T-cell (primary cell): ENCODE results near the gene BIVM. TPM values are rescaled to one million over a fixed set of nuclear protein-coding genes. Genes with fewer than 3 reads are reported as not detected.
"Not testable (repeated sequence)": the region's sequence is repeated elsewhere in the genome, so short reads cannot be mapped to it uniquely, and the experiment has no call there.

ENCODE experiments used
- ATAC-seq, 4 experiments: fragments of 200-7000 bp in 3 of 4; fragments of 150-1000 bp in 1 of 4; cut with Tn5 transposase; replicated peaks in 1 of 4; 1 replicate in 3 of 4; 2 replicates in 1 of 4; pipeline ENCODE4 v1.10.0; 2021; ENCODE audit warnings: moderate library complexity in 3 of 4, mild to moderate bottlenecking in 2 of 4, moderate number of reproducible peaks in 1 of 4
- CTCF ChIA-PET, 2 donors: fragments of 300-600 bp; sonication (Branson Sonifier 250); formaldehyde crosslinking; loops; one replicate each; lab custom pipeline; 2022; ENCODE audit warnings: antibody characterized with exemption in 2 of 2; lab: Charles Lee
- POLR2A ChIA-PET, 2 donors: fragments of 300-600 bp; sonication (Branson Sonifier 250); formaldehyde crosslinking; loops; one replicate each; lab custom pipeline; 2022; ENCODE audit warnings: antibody characterized with exemption in 2 of 2; lab: Charles Lee
- DNase-seq, 35 experiments: peaks; one replicate each; pipeline versions ENCODE4 v3.0.0 to v3.0.0-alpha.2; 2013 to 2023
- H3K27ac ChIP-seq: one replicate; pipeline ENCODE4 v1.5.1; 2013; ENCODE audit warnings: low read length
- H3K27me3 ChIP-seq, 2 experiments: replicated peaks in 1 of 2; 1 replicate in 1 of 2; 2 replicates in 1 of 2; pipeline versions ENCODE4 v1.6.1 to v1.7.0; 2013; ENCODE audit warnings: low read length in 1 of 2, mixed read lengths in 1 of 2; ENCODE audit not compliant: control insufficient read depth in 2 of 2, insufficient read depth in 2 of 2; ENCODE audit errors: extremely low read depth in 1 of 2
- H3K36me3 ChIP-seq, 2 donors: 1 replicate in 1 of 2; 2 replicates in 1 of 2; pipeline versions ENCODE4 v1.6.1 to v1.7.0; 2013; ENCODE audit warnings: low read length in 1 of 2; ENCODE audit not compliant: control insufficient read depth in 2 of 2, insufficient read depth in 1 of 2; ENCODE audit errors: extremely low read depth in 1 of 2
- H3K4me1 ChIP-seq, 2 experiments: 1 replicate in 1 of 2; 2 replicates in 1 of 2; pipeline versions ENCODE4 v1.6.1 to v1.7.0; 2013; ENCODE audit warnings: low read length in 2 of 2, mixed read lengths in 1 of 2; ENCODE audit not compliant: insufficient read depth in 2 of 2, control insufficient read depth in 1 of 2; ENCODE audit errors: extremely low read depth in 1 of 2
- H3K4me3 ChIP-seq, 2 donors: 1 replicate in 1 of 2; 2 replicates in 1 of 2; pipeline versions ENCODE4 v1.5.1 to v1.7.0; 2013; ENCODE audit warnings: mild to moderate bottlenecking in 2 of 2, low read length in 1 of 2, moderate library complexity in 1 of 2; ENCODE audit not compliant: control insufficient read depth in 1 of 2; ENCODE audit errors: extremely low read depth in 1 of 2
- H3K9me3 ChIP-seq: 2 replicates; pipeline ENCODE4 v1.7.0; 2013
- H3K27ac Mint-ChIP-seq, 2 donors: one replicate each; pipeline ENCODE4 v1.8.0; 2020 to 2021; ENCODE audit warnings: mild to moderate bottlenecking in 2 of 2, mixed read lengths in 2 of 2
- H3K27me3 Mint-ChIP-seq, 2 donors: one replicate each; pipeline ENCODE4 v1.8.0; 2021 to 2022; ENCODE audit warnings: mixed read lengths in 2 of 2
- H3K36me3 Mint-ChIP-seq: one replicate; pipeline ENCODE4 v1.8.0; 2021; ENCODE audit warnings: mixed read lengths
- H3K4me1 Mint-ChIP-seq, 3 donors: one replicate each; pipeline ENCODE4 v1.8.0; 2020 to 2022; ENCODE audit warnings: mixed read lengths in 3 of 3, mild to moderate bottlenecking in 1 of 3
- H3K4me3 Mint-ChIP-seq, 3 donors: one replicate each; pipeline ENCODE4 v1.8.0; 2020 to 2022; ENCODE audit warnings: mild to moderate bottlenecking in 3 of 3, mixed read lengths in 3 of 3, moderate library complexity in 3 of 3
- H3K9me3 Mint-ChIP-seq, 3 donors: one replicate each; pipeline ENCODE4 v1.8.0; 2020 to 2022; ENCODE audit warnings: mixed read lengths in 3 of 3
- whole genome bisulfite sequencing: methylation state at CpG from one replicate; pipeline ENCODE4 v1.1.5; 2013; ENCODE audit warnings: missing lambda C conversion rate; ENCODE audit not compliant: insufficient coverage; 5-methylcytosine and 5-hydroxymethylcytosine counted together
- total RNA-seq, 35 experiments: library from RNA in 6 of 35; stranded (reverse) in 6 of 35; fragments of 120-200 nt in 1 of 35; gene quantifications; one replicate each; pipeline versions ENCODE4 v1.2.1 to v1.2.4 and lab custom pipeline; 2013 to 2026

BIVM gene
- total RNA-seq, 5 donors from 2014 or later (not counting 1 experiment from before 2014, with no cell fraction given), result 6.2 to 15.6 (median 9.3) TPM

- ATAC-seq (no peak), DNase-seq (peak in 1 of 35 experiments; percentile 5)
- Histone ChIP-seq H3K9me3 (no peaks in the 10 kb centered on the region), H3K36me3 (no peaks in the 10 kb centered on the region), H3K4me3 (peak overlapping the region; percentile 85 to 91), H3K27me3 (no peaks in the 10 kb centered on the region), H3K4me1 (peaks cover 7 to 23% of the 10 kb centered on the region in 2 experiments), H3K27ac (peak overlapping the region; percentile 82)
- no peaks in the 10 kb centered on the region for H3K36me3 Mint-ChIP-seq
- H3K4me1 Mint-ChIP-seq, result peaks cover 28 to 55% (median 52%) of the 10 kb centered on the region in 3 donors
- ChIA-PET POLR2A (interaction anchor here in 1 of 2 donors (0.6 to 1.3 kb wide), 3 partner anchors 25 to 71 kb away, joined by 3 to 10 read pairs (median 3); partner anchors contain the start of gene ERCC5), CTCF (interaction anchor here (0.9 to 1.3 kb wide), 3 partner anchors 26 to 182 kb away, joined by 4 to 6 read pairs (median 6); no protein-coding TSS in a partner anchor)
- no peaks in the 10 kb centered on the region for H3K27me3 Mint-ChIP-seq
- 61% methylated on average over 25 of the region's 27 CpGs for WGBS
- H3K9me3 Mint-ChIP-seq, result no peaks in the 10 kb centered on the region
- H3K4me3 Mint-ChIP-seq, result peak overlapping the region; percentile 88 to 94 (median 89)
- H3K27ac Mint-ChIP-seq, result peak overlapping the region; percentile 89 to 92
These were observed 24.7 kb upstream of the BIVM start for GRCh38 chr13:102774214-102774568.

DNA sequence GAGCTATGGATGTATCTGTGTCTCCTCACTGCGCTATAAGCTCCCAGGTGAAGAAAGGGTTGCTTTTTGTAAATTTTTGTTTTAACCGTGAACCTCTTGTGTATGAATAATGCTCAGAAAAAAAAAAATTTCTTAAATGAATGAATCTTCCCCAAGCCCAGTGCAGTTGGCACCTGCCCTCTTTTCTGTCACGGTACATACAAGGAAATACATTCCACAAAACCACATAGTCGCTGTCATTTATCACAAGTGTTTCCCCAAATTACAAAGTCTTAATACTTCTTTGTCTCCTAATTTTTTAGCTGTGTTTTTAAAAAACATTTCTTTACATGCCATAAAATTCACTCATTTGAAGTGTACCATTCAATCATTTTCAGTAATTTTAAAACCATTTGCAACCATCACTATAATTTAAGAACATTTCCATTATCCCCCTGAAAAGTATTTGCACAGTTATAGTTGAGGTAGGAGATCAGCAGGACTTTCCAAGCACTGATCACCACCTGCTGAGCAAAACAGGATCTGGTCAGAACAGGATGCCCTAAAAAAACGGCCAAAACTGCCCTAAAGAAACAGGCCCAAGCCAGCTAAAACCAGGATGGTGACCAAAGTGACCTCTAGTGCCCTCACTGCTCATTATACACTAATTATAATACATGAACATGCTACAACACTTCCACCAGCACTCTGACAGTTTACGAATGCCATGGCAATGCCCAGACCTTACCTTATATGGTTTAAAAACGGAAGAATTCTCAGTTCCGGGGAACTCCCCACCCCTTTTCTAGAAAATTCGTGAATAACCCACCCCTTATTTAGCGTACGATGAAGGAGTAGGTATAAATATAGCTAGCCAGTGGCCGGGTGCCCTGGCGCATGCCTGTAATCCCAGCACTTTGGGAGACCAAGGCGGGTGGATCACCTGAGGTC is 24.1 kb upstream of the BIVM start:
- CTCF ChIA-PET, result interaction anchor here in 1 of 2 donors (1.1 kb wide), 1 partner anchor 25 kb away, joined by 4 read pairs; no protein-coding TSS in a partner anchor
- peak overlapping the region; percentile 88 to 94 (median 89) for H3K4me3 Mint-ChIP-seq
- ATAC-seq, result no peak
- peaks cover 13 to 29% of the 10 kb centered on the region in 2 experiments for H3K4me1 ChIP-seq
- H3K9me3 Mint-ChIP-seq, result no peaks in the 10 kb centered on the region
- H3K36me3 ChIP-seq, result no peaks in the 10 kb centered on the region
- H3K27me3 Mint-ChIP-seq, result no peaks in the 10 kb centered on the region
- H3K27me3 ChIP-seq, result no peaks in the 10 kb centered on the region
- H3K36me3 Mint-ChIP-seq, result no peaks in the 10 kb centered on the region
- H3K27ac Mint-ChIP-seq, result peak overlapping the region; percentile 89 to 92
- POLR2A ChIA-PET, result no interaction called here
- no peak overlapping the region for H3K27ac ChIP-seq
- DNase-seq, result no peak
- no peaks in the 10 kb centered on the region for H3K9me3 ChIP-seq
- peaks cover 35 to 59% (median 56%) of the 10 kb centered on the region in 3 donors for H3K4me1 Mint-ChIP-seq
- no peak overlapping the region for H3K4me3 ChIP-seq
- WGBS, result 84% methylated on average over 4 of the region's 14 CpGs

GRCh38 chr13:102776271-102776670 is 22.6 kb upstream of the BIVM start:
- Mint-ChIP-seq H3K27me3 (no peaks in the 10 kb centered on the region), H3K4me1 (peaks cover 32 to 57% (median 48%) of the 10 kb centered on the region in 3 donors), H3K36me3 (no peaks in the 10 kb centered on the region), H3K4me3 (no peak overlapping the region), H3K27ac (no peak overlapping the region), H3K9me3 (peaks cover 0 to 3% (median 0%) of the 10 kb centered on the region in 3 donors)
- CTCF ChIA-PET, result no interaction called here
- POLR2A ChIA-PET, result interaction anchor here in 1 of 2 donors (1.0 kb wide), 1 partner anchor 62 kb away, joined by 3 read pairs; no protein-coding TSS in a partner anchor
- no peak overlapping the region for H3K27ac ChIP-seq
- no peak overlapping the region for H3K4me3 ChIP-seq
- H3K27me3 ChIP-seq, result no peaks in the 10 kb centered on the region
- no peaks in the 10 kb centered on the region for H3K36me3 ChIP-seq
- DNase-seq (no peak), ATAC-seq (no peak)
- H3K9me3 ChIP-seq, result no peaks in the 10 kb centered on the region
- WGBS, result 100% methylated on average over 1 of the region's 2 CpGs
- peaks cover 13 to 32% of the 10 kb centered on the region in 2 experiments for H3K4me1 ChIP-seq

- Mint-ChIP-seq H3K9me3 (peaks cover 0 to 4% (median 0%) of the 10 kb centered on the region in 3 donors), H3K4me3 (no peak overlapping the region), H3K27ac (no peak overlapping the region), H3K27me3 (no peaks in the 10 kb centered on the region), H3K36me3 (no peaks in the 10 kb centered on the region), H3K4me1 (peaks cover 23 to 44% (median 35%) of the 10 kb centered on the region in 3 donors)
- ATAC-seq, result no peak
- WGBS, result 100% methylated on average over 2 of the region's 3 CpGs
- Histone ChIP-seq H3K27ac (no peak overlapping the region), H3K4me3 (no peak overlapping the region), H3K9me3 (no peaks in the 10 kb centered on the region), H3K27me3 (no peaks in the 10 kb centered on the region), H3K4me1 (peaks cover 13 to 24% of the 10 kb centered on the region in 2 experiments), H3K36me3 (no peaks in the 10 kb centered on the region)
- no peak for DNase-seq
- ChIA-PET POLR2A (no interaction called here), CTCF (interaction anchor here in 1 of 2 donors (0.6 kb wide), 1 partner anchor 18 kb away, joined by 4 read pairs; no protein-coding TSS in a partner anchor)
These were observed 21.2 kb upstream of the BIVM start for GRCh38 chr13:102777736-102778135.

GRCh38 chr13:102779436-102780159 is 19.3 kb upstream of the BIVM start:
- no peaks in the 10 kb centered on the region for H3K27me3 ChIP-seq
- DNase-seq, result peak in 7 of 35 experiments; percentile 10 to 54 (median 16)
- H3K36me3 Mint-ChIP-seq, result no peaks in the 10 kb centered on the region
- H3K4me1 ChIP-seq, result peaks cover 13% of the 10 kb centered on the region in 2 experiments
- 0% methylated on average over 4 of the region's 5 CpGs for WGBS
- peaks cover 16 to 33% (median 23%) of the 10 kb centered on the region in 3 donors for H3K4me1 Mint-ChIP-seq
- no peaks in the 10 kb centered on the region for H3K9me3 ChIP-seq
- H3K9me3 Mint-ChIP-seq, result peaks cover 0 to 4% (median 0%) of the 10 kb centered on the region in 3 donors
- POLR2A ChIA-PET, result no interaction called here
- H3K4me3 Mint-ChIP-seq, result peak overlapping the region in 2 of 3 donors; percentile 19 to 46
- H3K27ac Mint-ChIP-seq, result peak overlapping the region; percentile 84 to 89
- H3K27ac ChIP-seq, result peak overlapping the region; percentile 75
- no peak overlapping the region for H3K4me3 ChIP-seq
- CTCF ChIA-PET, result no interaction called here
- no peaks in the 10 kb centered on the region for H3K36me3 ChIP-seq
- H3K27me3 Mint-ChIP-seq, result no peaks in the 10 kb centered on the region
- peak; percentile 61 to 83 (median 81) for ATAC-seq

DNA sequence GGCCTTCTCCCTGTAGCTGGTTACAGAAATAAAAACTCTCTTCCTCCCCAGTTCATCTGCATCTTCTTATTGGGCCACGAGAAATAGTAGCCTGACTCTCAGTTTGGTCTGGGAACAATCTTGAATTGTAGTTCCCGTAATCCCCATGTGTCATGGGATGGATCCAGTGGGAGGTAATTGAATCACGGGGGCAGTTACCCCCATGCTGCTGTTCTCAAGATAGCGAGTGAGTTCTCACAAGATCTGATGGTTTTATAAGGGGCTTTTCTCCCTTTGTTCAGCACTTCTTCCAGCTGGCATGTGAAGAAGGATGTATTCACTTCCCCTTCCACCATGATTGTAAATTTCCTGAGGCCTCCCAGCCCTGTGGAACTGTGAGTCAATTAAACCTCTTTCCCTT is 18.3 kb upstream of the BIVM start:
- ATAC-seq, DNase-seq, H3K4me3 Mint-ChIP-seq, H3K27me3 Mint-ChIP-seq, H3K36me3 Mint-ChIP-seq, H3K27me3 ChIP-seq, H3K4me3 ChIP-seq, H3K9me3 ChIP-seq, H3K27ac ChIP-seq, H3K9me3 Mint-ChIP-seq, H3K36me3 ChIP-seq: not testable (repeated sequence)
- peaks cover 14 to 28% (median 21%) of the 10 kb centered on the region in 3 donors for H3K4me1 Mint-ChIP-seq
- WGBS, result no CpG with 5 or more reads among the region's 4 CpGs
- H3K4me1 ChIP-seq, result peaks cover 13% of the 10 kb centered on the region in 2 experiments
- CTCF ChIA-PET, result interaction anchor here in 1 of 2 donors (0.9 kb wide), 1 partner anchor 14 kb away, joined by 3 read pairs; no protein-coding TSS in a partner anchor
- H3K27ac Mint-ChIP-seq, result peak overlapping the region in 1 of 2 donors; percentile 58
- POLR2A ChIA-PET, result interaction anchor here in 1 of 2 donors (0.6 kb wide), 1 partner anchor 140 kb away, joined by 3 read pairs; no protein-coding TSS in a partner anchor
